A673 (cell line): ENCODE data around the gene SRSF5.

ENCODE experiments used
- CTCF ChIP-seq: fragments of 300-800, 200-600 bp; sonication (generic); conservative IDR thresholded peaks from 2 replicates; pipeline ENCODE4 v1.5.1; 2017; ENCODE audit warnings: low read depth, mild to moderate bottlenecking, antibody characterized with exemption, low read length, moderate library complexity, mixed read lengths
- EZH2 ChIP-seq: fragments of 200-600 bp; sonication (generic); IDR thresholded peaks from 2 replicates; pipeline ENCODE4 v1.6.1; 2017; ENCODE audit warnings: borderline replicate concordance, low read depth, mild to moderate bottlenecking, mixed read lengths, antibody characterized with exemption, low read length; ENCODE audit not compliant: poor library complexity, severe bottlenecking

DNA sequence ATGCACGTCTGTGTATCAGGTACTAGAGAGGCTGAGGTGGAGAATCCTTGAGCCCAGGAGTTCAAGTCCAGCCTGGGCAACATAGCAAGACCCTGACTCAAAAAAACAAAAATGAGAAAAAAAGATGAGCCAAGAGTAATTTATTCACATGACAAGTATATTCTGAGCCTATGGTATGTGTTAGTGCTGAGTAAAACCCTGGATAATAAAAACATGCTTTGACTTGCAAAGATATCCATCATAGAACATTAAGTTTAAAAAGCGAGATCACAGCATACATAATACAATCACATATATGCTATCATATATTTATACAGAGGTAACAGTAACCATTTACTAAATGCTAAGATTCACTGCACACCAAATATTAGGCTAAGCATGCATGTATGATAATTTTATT, 54.0 kb downstream of the SRSF5 start:
- TF ChIP-seq CTCF (no peak), EZH2 (no peak)
